Measurements from ENCODE around the gene NAT16. TPM values are rescaled to one million over a fixed set of nuclear protein-coding genes. Genes with fewer than 3 reads are reported as not detected.

The NAT16 gene
- total and polyA plus RNA-seq, 2 of the 13 experiments (the other 11 are each of a cell fraction or from before 2014, with no cell fraction given): 0.04 TPM; not detected in 1

DNA sequence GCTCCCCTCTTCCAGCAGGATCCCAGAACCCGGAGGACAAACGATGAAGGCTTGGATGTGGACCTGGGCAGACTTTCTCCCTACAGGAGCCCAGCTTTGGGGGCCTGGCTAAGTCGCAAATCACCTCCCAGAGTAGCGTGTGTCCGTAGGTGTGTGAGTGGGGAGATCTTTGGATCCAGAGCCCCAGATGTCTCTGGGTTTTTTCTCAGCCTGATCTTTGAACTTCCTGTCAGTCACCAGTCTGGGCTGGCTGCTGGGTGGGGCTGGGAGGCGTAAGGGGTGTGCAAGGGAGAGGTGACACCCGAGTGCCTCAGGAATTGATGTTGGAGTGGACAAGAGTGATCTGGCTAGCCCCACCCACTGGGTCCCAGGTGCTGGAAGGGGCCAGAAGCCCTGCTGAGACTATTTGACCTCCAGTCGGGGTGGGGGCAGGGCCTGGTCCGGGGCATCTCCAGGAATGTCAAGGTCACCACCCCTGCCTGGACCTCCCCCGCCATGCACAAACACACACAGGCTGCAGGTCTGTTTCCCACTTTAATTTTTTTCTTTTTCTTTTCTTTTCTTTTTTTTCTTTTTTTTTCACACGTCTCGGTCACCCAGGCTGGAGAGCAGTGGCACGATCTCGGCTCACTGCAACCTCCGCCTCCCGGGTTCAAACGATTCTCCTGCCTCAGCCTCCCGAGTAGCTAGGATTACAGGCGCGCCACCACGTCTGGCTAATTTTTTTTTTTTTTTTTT, 20.9 kb upstream of the NAT16 start, which contains the start of gene MOGAT3 (continued):
- TF ChIP-seq, protein P1, sequence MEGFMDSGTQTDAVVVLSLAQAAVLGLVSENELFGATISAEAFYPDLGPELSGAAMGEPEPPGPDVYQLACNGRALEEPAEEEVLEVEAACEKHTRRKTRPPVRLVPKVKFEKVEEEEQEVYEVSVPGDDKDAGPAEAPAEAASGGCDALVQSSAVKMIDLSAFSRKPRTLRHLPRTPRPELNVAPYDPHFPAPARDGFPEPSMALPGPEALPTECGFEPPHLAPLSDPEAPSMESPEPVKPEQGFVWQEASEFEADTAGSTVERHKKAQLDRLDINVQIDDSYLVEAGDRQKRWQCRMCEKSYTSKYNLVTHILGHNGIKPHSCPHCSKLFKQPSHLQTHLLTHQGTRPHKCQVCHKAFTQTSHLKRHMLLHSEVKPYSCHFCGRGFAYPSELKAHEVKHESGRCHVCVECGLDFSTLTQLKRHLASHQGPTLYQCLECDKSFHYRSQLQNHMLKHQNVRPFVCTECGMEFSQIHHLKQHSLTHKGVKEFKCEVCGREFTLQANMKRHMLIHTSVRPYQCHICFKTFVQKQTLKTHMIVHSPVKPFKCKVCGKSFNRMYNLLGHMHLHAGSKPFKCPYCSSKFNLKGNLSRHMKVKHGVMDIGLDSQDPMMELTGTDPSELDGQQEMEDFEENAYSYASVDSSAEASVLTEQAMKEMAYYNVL (CRISPR knock-in tag; IDR thresholded peaks at IDR 0.05; ENCODE audit: borderline replicate concordance): peak; percentile 20; the same call in 1 of the 2 replicates
- TF ChIP-seq ETV6 (CRISPR knock-in tag; conservative IDR thresholded peaks at IDR 0.05) (no peak), ZBTB8A (CRISPR knock-in tag; IDR thresholded peaks at IDR 0.05; ENCODE audit: borderline replicate concordance, low read depth) (no peak), ZKSCAN1 (IDR thresholded peaks at IDR 0.05; ENCODE audit: low read length) (no peak), NR2F6 (IDR thresholded peaks at IDR 0.05) (peak; percentile 96), NR2F6 (CRISPR knock-in tag; IDR thresholded peaks at IDR 0.05) (peak; percentile 97), JUN (CRISPR knock-in tag; IDR thresholded peaks at IDR 0.05) (peak; percentile 71; the same call in 1 of the 2 replicates), ATF7 (IDR thresholded peaks at IDR 0.05) (no peak), ATF7 (CRISPR knock-in tag; IDR thresholded peaks at IDR 0.05) (no peak)
- TF ChIP-seq, protein P2, sequence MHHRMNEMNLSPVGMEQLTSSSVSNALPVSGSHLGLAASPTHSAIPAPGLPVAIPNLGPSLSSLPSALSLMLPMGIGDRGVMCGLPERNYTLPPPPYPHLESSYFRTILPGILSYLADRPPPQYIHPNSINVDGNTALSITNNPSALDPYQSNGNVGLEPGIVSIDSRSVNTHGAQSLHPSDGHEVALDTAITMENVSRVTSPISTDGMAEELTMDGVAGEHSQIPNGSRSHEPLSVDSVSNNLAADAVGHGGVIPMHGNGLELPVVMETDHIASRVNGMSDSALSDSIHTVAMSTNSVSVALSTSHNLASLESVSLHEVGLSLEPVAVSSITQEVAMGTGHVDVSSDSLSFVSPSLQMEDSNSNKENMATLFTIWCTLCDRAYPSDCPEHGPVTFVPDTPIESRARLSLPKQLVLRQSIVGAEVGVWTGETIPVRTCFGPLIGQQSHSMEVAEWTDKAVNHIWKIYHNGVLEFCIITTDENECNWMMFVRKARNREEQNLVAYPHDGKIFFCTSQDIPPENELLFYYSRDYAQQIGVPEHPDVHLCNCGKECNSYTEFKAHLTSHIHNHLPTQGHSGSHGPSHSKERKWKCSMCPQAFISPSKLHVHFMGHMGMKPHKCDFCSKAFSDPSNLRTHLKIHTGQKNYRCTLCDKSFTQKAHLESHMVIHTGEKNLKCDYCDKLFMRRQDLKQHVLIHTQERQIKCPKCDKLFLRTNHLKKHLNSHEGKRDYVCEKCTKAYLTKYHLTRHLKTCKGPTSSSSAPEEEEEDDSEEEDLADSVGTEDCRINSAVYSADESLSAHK (CRISPR knock-in tag; IDR thresholded peaks at IDR 0.05; ENCODE audit: borderline replicate concordance): no peak
- TF ChIP-seq, protein P3, sequence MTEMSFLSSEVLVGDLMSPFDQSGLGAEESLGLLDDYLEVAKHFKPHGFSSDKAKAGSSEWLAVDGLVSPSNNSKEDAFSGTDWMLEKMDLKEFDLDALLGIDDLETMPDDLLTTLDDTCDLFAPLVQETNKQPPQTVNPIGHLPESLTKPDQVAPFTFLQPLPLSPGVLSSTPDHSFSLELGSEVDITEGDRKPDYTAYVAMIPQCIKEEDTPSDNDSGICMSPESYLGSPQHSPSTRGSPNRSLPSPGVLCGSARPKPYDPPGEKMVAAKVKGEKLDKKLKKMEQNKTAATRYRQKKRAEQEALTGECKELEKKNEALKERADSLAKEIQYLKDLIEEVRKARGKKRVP (CRISPR knock-in tag; IDR thresholded peaks at IDR 0.05): peak in 1 of 2 experiments; percentile 75; a peak in 2 of 4 replicates
- TF ChIP-seq, protein P4, sequence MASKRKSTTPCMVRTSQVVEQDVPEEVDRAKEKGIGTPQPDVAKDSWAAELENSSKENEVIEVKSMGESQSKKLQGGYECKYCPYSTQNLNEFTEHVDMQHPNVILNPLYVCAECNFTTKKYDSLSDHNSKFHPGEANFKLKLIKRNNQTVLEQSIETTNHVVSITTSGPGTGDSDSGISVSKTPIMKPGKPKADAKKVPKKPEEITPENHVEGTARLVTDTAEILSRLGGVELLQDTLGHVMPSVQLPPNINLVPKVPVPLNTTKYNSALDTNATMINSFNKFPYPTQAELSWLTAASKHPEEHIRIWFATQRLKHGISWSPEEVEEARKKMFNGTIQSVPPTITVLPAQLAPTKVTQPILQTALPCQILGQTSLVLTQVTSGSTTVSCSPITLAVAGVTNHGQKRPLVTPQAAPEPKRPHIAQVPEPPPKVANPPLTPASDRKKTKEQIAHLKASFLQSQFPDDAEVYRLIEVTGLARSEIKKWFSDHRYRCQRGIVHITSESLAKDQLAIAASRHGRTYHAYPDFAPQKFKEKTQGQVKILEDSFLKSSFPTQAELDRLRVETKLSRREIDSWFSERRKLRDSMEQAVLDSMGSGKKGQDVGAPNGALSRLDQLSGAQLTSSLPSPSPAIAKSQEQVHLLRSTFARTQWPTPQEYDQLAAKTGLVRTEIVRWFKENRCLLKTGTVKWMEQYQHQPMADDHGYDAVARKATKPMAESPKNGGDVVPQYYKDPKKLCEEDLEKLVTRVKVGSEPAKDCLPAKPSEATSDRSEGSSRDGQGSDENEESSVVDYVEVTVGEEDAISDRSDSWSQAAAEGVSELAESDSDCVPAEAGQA (IDR thresholded peaks at IDR 0.05; ENCODE audit: low read depth): no peak
- TF ChIP-seq, protein P4 (CRISPR knock-in tag; IDR thresholded peaks at IDR 0.05; ENCODE audit: borderline replicate concordance): 0 out of 2 replicates have a peak, but pooled peaks have one; percentile 47
- TF ChIP-seq, protein P5, sequence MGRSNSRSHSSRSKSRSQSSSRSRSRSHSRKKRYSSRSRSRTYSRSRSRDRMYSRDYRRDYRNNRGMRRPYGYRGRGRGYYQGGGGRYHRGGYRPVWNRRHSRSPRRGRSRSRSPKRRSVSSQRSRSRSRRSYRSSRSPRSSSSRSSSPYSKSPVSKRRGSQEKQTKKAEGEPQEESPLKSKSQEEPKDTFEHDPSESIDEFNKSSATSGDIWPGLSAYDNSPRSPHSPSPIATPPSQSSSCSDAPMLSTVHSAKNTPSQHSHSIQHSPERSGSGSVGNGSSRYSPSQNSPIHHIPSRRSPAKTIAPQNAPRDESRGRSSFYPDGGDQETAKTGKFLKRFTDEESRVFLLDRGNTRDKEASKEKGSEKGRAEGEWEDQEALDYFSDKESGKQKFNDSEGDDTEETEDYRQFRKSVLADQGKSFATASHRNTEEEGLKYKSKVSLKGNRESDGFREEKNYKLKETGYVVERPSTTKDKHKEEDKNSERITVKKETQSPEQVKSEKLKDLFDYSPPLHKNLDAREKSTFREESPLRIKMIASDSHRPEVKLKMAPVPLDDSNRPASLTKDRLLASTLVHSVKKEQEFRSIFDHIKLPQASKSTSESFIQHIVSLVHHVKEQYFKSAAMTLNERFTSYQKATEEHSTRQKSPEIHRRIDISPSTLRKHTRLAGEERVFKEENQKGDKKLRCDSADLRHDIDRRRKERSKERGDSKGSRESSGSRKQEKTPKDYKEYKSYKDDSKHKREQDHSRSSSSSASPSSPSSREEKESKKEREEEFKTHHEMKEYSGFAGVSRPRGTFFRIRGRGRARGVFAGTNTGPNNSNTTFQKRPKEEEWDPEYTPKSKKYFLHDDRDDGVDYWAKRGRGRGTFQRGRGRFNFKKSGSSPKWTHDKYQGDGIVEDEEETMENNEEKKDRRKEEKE (IDR thresholded peaks at IDR 0.05): no peak
